NOMO-1 treated with dmso at 0.1 percent for 144 hours (cell line): ENCODE measurements around the gene HPSE2.

ENCODE experiments used
- DNase-seq: peaks from one replicate; lab custom pipeline; 2025; ENCODE audit not compliant: unreplicated experiment; lab: John Stamatoyannopoulos, UW

The HPSE2 gene

GRCh38 chr10:98445200-98445812, 790.3 kb downstream of the HPSE2 start:
- DNase-seq, result no peak

- no peak for DNase-seq
These were observed 791.2 kb downstream of the HPSE2 start for GRCh38 chr10:98444314-98445006.

DNA sequence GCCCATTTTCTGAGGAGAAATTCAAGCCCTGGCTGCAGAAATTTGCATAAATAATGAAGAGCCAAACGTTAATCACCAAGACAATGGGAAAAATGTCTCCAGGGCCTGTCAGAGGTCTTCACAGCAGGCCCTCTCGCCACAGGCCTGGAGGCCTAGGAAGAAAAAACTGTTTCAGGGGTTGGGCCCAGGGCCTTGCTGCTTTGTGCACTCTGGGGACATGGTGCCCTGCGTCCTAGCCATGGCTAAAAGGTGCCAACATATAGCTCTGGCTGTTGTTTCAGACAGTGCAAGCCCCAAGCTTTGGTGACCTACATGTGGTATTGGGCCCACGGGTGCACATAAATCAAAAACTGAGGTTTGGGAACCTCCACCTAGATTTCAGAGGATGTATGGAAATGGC, 796.9 kb downstream of the HPSE2 start:
- DNase-seq, result no peak

DNA sequence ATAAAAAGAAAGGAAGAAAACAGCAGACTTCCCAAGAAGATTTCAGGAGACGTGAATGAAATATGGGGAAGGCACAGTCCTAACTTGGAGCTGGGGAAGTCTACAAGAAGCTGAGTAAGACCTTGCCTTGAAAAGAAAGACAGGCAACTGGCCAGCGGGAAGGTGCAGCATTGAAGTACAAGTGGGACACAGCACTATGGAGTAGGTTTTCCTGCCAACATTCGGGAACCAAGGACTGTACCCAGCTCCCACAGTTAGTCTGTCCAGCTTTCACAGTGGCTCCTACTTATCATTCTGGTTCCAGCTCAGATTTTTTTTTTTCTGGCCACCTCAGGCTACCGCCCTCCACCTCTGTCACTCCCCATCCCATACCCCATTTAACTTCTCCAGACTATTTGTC, 798.9 kb downstream of the HPSE2 start:
- DNase-seq, result no peak

GRCh38 chr10:98435178-98435577, 800.5 kb downstream of the HPSE2 start:
- no peak for DNase-seq

DNA sequence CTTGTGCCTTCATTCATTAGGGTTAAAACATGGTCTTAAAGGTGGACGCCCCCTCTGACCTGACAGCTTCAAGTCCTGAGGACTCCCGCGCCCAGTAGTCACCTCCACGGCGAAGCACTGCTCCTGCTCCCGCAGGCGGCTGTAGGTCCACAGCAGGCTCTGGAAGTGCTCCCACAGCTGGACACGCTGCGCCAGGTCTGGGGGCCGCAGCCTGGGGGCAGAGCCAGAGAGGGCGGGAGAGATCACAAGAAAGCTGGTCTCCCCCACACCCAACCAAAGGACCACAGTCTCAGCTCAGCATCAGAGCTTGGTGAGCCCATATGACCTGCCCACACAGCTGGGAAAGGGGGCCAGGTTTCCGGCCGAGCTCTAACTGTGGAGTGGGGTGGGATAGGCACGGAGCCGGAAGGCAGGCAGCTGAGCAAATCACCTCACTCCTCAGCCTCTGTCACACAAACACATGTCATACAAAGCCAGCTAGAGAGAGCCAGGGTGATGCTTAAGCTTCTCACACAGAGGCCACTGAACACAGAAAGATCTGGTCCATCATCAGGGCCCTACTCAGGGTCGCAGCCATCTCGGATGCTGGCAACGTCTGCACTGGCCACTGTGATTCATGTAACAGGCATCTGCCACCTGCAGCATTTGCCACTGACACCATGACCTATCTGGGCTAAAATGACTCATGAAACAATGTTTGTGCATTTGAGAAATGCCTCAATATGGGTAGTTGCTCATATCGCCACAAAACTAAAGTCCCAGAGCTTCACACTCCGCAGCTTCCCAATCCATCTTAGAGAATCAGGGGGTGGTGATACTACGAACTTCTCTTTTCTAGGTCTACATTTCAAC, 801.5 kb downstream of the HPSE2 start:
- DNase-seq, result no peak

DNA sequence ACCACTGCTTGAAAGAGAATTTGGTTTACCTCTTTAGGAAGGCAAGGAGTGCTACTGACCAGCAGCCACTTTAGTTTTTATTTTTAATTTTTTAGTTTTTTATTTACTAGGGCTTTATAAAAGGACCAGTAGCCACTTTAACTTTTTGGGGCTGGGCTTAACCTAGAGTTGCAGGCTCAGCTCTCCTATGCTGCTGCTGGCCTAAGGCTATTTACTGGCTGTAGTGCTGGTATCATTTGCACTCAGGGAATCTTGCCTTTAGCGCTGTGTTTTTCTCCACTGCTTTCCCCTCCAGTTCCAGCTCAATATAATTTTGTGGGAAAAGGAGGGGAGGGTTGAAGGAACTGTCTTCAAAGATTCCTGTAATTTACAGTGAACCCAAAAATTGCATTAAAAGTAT, 802.3 kb downstream of the HPSE2 start:
- DNase-seq, result no peak

DNA sequence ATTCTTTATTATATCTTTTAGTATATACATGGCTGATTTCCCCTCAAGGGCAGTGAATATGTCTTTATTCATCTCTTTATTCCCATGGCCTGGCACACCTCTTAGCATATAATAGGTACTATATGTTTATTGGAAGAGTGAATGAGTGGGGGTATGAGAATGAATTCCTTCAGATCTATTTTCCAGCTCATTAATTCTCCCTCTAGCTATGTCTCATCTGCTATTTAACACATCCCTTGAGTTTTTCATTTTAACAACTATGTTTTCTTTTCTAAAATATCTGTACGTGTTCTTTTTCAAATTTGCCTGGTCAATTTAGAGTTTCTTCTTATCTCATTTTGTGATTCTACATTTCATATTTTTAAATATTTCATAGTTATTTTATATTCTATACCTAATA, 803.3 kb downstream of the HPSE2 start:
- no peak for DNase-seq

DNA sequence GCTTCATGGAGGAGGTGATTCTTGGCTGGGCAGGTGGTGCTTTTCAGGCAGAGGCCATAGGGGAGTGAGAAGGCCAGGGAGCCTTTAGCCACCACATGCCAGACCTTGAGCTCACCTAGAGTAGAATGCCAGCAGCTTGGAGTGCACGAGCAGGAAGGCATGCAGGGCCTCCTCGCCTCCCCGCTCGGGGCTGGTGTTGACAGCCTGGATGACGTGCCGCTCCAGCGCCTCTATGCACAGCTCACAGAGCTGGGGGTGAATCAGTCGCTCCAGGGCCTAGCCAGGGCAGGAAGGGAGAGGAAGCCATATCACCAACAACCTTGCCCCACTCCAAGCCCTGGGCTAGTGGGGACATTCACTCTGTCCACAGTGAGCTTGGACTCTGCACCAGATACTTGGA, 804.6 kb downstream of the HPSE2 start:
- no peak for DNase-seq

DNA sequence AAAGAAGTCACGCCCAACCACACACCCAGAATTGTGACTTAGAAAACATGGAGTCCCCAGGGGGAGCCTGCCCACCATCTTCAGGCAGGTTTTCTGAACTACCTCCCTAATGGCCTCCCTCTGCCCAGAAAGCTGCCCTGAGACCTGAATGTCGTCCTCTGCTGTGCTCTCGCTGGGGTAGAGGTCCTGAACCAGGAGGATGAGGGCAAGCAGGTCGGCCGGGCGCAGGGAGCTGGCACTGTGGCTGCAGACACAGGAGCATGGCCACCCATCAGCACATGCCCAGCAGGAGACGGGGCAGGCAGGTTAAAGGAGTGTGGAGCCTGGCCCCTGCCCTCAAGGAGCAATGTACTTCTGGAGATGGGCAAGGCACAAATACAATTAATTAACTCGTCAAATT, 805.2 kb downstream of the HPSE2 start:
- no peak for DNase-seq

DNA sequence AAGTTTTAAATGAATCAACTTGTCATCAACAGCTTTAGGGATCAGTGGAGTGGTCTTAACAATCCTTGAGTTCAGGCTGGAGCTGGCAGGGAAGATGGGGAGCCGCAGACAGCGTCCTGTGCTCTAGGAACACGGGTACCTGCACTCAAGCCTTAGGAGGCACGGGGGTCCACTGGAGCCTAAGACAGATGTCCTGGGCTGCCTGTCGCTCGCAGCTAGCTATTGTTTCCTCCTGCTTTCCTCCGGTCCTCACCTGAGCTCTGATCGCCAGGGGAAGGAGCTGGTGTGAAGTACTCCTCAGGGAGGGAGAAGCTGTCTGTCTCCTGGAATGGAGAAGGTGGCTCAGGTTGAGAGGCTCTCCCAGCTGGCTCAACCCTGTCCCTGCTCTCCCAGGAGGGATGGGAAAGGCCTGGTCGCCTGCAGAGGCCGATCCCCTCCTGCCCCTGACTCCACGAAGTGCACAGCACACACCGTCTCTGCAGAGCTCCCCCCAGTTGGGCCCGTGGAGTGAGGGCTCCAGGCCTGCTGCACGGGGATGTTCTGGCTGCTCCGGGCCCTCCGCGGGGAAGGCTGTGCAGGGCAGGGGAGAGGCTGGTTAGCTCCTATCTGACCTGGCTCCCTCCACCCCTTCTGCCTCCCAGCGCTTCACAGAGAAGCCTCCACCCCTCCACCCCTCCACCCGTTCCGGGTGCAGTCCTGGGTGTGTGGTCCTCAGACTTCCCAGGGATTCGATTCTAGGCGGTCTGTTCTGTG, 806.2 kb downstream of the HPSE2 start:
- DNase-seq, result no peak

GRCh38 chr10:98427011-98427515, 808.6 kb downstream of the HPSE2 start:
- no peak for DNase-seq

DNA sequence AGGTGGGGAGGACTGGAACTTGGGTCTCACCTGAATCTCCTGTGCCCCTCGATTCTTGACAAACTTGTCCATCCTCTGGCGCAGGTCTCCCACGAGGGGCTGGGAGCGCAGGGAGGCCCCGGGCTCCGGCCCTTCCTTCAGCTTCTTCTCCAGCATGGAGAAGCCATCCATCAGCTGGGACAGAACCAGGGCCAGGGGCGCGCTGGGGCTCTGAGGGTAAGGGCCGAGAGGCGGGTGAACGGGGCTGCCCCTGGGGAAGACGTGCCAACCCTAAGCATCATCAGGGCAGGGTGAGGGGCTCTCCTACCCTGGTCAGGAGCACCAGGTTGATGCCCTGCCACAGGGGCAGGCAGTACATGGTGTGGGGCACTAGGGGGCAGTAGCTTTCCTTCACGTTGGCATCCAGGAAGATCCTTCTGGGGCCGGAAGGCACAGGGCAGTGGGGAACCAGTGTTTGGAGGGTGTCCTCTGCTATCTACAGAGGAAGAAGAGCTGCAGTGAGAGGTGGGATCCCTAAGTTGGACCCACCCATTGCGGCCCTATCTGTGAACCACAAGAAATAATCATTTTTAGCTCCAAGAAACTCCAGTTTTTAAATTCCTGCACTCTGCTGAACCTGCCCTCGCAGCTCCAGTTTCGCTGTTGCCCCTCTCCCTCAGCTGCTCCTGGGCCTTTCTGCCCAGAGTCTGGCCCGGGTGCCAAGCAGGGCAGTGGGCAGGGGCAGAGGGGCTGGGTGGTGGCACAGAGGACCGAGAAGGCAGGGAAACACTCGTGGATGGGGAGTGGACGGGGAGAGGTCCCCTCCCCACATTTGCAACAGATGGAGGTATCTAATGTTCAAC, 809.9 kb downstream of the HPSE2 start:
- no peak for DNase-seq

DNA sequence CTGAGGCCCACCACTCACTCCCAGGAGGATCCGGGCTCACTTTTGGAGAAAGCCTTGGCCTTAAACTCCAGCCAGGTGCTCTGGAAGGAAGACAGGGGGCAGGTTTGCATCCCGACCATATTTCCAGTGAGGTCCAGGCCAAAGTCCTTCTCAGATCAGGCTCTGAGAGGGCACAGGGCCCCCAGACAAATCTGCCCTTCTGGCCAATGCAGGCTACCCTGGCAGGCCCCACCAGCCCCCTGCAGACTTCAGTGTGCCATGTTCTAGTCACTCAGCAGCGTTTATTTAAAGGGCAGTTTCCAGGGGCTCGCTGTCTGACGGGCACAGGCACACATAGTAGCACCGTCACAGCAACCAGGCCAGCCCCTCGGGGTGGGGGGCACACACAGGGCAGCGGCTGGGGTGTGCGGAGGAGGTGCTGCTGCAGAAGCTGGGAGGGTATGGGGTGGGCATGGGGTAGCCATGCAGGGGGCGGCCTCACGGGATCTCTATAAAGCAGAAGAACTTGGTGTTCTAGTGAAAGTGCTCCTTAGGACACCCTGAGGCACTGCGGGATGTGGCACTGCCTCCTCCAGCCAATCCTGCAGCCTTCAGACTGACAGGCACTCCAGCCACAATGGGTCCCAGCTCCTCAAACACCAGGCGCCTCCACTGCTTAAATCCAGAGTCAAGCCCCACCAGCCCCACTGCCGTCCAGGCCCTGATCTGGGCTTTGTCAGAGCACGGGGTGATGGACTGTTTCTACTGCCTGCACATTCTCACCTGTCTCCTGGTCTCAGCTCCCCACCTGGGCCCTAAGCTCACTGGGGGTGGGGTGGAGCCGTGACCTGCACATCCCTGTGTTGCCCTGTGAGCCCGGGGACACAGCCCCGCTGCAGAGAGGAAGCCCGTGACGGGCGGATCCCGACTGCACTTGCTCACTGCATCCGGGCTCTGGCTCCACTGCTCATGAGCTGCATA, 811.1 kb downstream of the HPSE2 start:
- DNase-seq, result no peak

GRCh38 chr10:98423691-98424120, 811.9 kb downstream of the HPSE2 start:
- no peak for DNase-seq

DNA sequence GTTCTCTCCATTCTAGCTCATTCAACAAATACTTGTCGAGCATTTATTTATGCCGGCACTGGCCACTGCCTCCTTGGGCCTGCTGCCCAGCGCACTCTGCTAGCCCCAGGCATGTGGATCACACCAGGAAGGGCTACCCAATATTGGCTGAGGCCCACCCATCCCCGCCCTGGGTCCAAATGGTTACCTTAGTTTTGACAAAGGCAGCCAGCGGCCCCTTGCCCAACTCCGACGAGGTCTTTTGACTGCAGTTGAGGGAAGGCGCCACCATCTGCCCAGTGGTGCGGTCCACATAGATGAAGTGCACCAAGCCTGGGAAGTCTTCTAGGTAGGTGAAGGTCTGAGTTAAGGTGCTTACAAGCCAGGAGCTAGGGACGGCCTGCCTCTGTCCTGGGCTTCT, 813.5 kb downstream of the HPSE2 start:
- DNase-seq, result no peak

- no peak for DNase-seq
These were observed 814.9 kb downstream of the HPSE2 start for GRCh38 chr10:98420786-98421185.

GRCh38 chr10:98419469-98420261, 816.0 kb downstream of the HPSE2 start:
- DNase-seq, result no peak
